ENCODE results near the gene RPS17.

Gene RPS17

DNA sequence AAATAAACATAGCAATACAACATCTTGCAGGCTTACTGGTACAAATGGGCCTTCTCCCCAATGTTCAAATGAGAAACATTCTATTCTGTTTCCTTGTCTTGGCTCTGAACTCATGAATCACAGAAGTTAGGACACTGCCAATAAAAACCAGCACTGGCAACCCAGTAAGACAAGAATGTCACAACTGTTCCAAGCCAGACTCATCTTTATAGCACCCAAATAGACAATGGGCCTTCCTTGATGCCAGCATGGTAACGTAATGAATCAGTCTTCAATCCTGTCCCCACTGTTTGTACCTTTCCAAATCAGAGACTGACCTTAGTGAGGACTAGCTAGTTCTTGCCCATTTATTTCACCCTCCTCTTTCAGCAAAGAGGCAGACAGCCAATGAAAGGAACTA lies 14.1 kb upstream of the RPS17 start:
- DNase-seq (ENCODE audit: low spot score), result no peak
- H3K27ac ChIP-seq (replicated peaks; ENCODE audit: low read length), result no peak overlapping the region
- H3K9ac ChIP-seq (ENCODE audit: low read depth, low read length, poor library complexity), result no peak overlapping the region

DNA sequence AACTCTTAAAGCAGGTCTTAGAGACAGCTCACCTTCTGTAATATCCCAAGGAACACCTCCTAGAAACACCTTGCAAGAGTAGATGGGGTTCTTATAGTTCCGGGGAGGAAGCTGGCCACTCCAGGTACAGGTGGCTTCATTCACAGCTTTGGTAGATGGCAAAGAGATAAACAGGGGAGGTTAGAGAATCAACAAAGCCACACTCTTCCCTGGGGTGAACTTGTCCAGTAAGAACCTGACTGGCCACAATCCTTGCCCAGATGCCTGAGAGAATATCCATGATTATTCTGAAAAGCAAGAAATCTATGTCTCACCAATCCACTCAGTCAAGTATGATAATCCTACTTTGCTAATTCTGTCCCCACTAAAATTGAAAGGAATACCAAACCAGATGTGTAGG lies 13.6 kb upstream of the RPS17 start:
- H4K91ac ChIP-seq (ENCODE audit: low read depth, low read length, poor library complexity), result no peak overlapping the region
- no peaks in the 10 kb centered on the region for H3K79me1 ChIP-seq (ENCODE audit: low read depth, low read length)
- no peak overlapping the region for H3K23ac ChIP-seq (ENCODE audit: low read depth, low read length, poor library complexity)
- no peak overlapping the region for H3K4me3 ChIP-seq (ENCODE audit: low read length in 2 of 2)
- no peaks in the 10 kb centered on the region for H3K9me3 ChIP-seq (replicated peaks in 1 of 2; ENCODE audit: control insufficient read depth in 2 of 2, insufficient read depth in 1 of 2, low read depth in 1 of 2, low read length in 2 of 2)
- no CpG with 5 or more reads among the region's 1 CpG for WGBS, 2 donors (ENCODE audit: extremely low coverage in 2 of 2, insufficient read length in 2 of 2, insufficient replicate concordance in 1 of 2)
- no peak for DNase-seq (ENCODE audit: low spot score)
- H3K9ac ChIP-seq (ENCODE audit: low read depth, low read length, poor library complexity), result no peak overlapping the region
- no peak overlapping the region for H3K18ac ChIP-seq (ENCODE audit: low read length)
- H2BK12ac ChIP-seq (ENCODE audit: low read length), result no peak overlapping the region
- no peak overlapping the region for H3K4me2 ChIP-seq (ENCODE audit: insufficient read depth, low read length, poor library complexity, severe bottlenecking)
- H2BK120ac ChIP-seq (ENCODE audit: low read depth, low read length), result no peak overlapping the region
- no peak overlapping the region for H2BK5ac ChIP-seq (ENCODE audit: low read length)
- no peak overlapping the region for H2BK15ac ChIP-seq (ENCODE audit: low read length)
- no peak overlapping the region for H3K4ac ChIP-seq (ENCODE audit: low read length)
- H2AK5ac ChIP-seq (ENCODE audit: low read depth, low read length), result no peak overlapping the region
- peaks cover 0 to 52% (median 0%) of the 10 kb centered on the region in 3 experiments for H3K27me3 ChIP-seq (ENCODE audit: control insufficient read depth in 3 of 3, insufficient read depth in 3 of 3, low read depth in 1 of 3, low read length in 3 of 3)
- H3K4me1 ChIP-seq (ENCODE audit: control insufficient read depth in 2 of 2, insufficient read depth in 1 of 2, low read depth in 1 of 2, low read length in 2 of 2), result peaks cover 0 to under 1% of the 10 kb centered on the region in 2 donors
- H3K27ac ChIP-seq (replicated peaks; ENCODE audit: low read length), result no peak overlapping the region
- H3K36me3 ChIP-seq (replicated peaks in 1 of 2; ENCODE audit: control insufficient read depth in 2 of 2, insufficient read depth in 2 of 2, low read length in 2 of 2), result no peaks in the 10 kb centered on the region
- H4K8ac ChIP-seq (ENCODE audit: low read depth, low read length), result no peak overlapping the region
- no peak overlapping the region for H2AFZ ChIP-seq (ENCODE audit: low read length)
- H3K14ac ChIP-seq (ENCODE audit: low read length), result no peak overlapping the region

More for the DNA sequence above, 14.1 kb upstream of the RPS17 start:
- H3K14ac ChIP-seq (ENCODE audit: low read length), result no peak overlapping the region
- H3K23ac ChIP-seq (ENCODE audit: low read depth, low read length, poor library complexity), result no peak overlapping the region
- no peak overlapping the region for H2BK5ac ChIP-seq (ENCODE audit: low read length)
- H3K4me3 ChIP-seq (ENCODE audit: low read length in 2 of 2), result no peak overlapping the region
- H3K4ac ChIP-seq (ENCODE audit: low read length), result no peak overlapping the region
- H2BK12ac ChIP-seq (ENCODE audit: low read length), result no peak overlapping the region
- no peak overlapping the region for H4K91ac ChIP-seq (ENCODE audit: low read depth, low read length, poor library complexity)
- no CpG with 5 or more reads among the region's 1 CpG for WGBS, 2 donors (ENCODE audit: extremely low coverage in 2 of 2, insufficient read length in 2 of 2, insufficient replicate concordance in 1 of 2)
- no peak overlapping the region for H3K4me2 ChIP-seq (ENCODE audit: insufficient read depth, low read length, poor library complexity, severe bottlenecking)
- no peaks in the 10 kb centered on the region for H3K9me3 ChIP-seq (replicated peaks in 1 of 2; ENCODE audit: control insufficient read depth in 2 of 2, insufficient read depth in 1 of 2, low read depth in 1 of 2, low read length in 2 of 2)
- no peaks in the 10 kb centered on the region for H3K36me3 ChIP-seq (replicated peaks in 1 of 2; ENCODE audit: control insufficient read depth in 2 of 2, insufficient read depth in 2 of 2, low read length in 2 of 2)
- H3K4me1 ChIP-seq (ENCODE audit: control insufficient read depth in 2 of 2, insufficient read depth in 1 of 2, low read depth in 1 of 2, low read length in 2 of 2), result no peaks in the 10 kb centered on the region
- no peak overlapping the region for H2BK15ac ChIP-seq (ENCODE audit: low read length)
- H3K18ac ChIP-seq (ENCODE audit: low read length), result no peak overlapping the region
- H3K27me3 ChIP-seq (ENCODE audit: control insufficient read depth in 3 of 3, insufficient read depth in 3 of 3, low read depth in 1 of 3, low read length in 3 of 3), result peaks cover 0 to 57% (median 0%) of the 10 kb centered on the region in 3 experiments
- no peak overlapping the region for H2AFZ ChIP-seq (ENCODE audit: low read length)
- H2AK5ac ChIP-seq (ENCODE audit: low read depth, low read length), result no peak overlapping the region
- no peak overlapping the region for H4K8ac ChIP-seq (ENCODE audit: low read depth, low read length)
- H3K79me1 ChIP-seq (ENCODE audit: low read depth, low read length), result no peaks in the 10 kb centered on the region
- H2BK120ac ChIP-seq (ENCODE audit: low read depth, low read length), result no peak overlapping the region

DNA sequence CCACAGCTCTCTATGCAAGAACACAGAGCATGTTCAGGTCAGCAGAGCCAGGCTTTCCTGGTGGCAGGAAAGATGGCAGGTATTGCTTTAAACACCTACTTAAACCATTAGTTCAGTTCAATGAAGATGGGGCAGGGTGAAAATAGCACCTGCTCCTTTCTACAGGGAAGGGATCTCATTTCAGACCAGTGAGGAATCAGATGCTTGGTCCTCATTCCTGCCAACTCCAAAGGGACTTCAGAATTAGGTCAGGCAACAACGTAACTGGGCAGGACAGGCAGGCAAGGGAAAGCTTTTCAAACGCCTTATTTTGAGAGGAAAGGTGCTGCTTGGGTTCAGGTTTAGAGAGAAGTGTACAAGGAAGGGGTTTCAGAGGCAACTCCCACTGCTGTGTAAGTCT lies 12.6 kb upstream of the RPS17 start:
- no CpG with 5 or more reads among the region's 2 CpGs for WGBS, 2 donors (ENCODE audit: extremely low coverage in 2 of 2, insufficient read length in 2 of 2, insufficient replicate concordance in 1 of 2)

DNA sequence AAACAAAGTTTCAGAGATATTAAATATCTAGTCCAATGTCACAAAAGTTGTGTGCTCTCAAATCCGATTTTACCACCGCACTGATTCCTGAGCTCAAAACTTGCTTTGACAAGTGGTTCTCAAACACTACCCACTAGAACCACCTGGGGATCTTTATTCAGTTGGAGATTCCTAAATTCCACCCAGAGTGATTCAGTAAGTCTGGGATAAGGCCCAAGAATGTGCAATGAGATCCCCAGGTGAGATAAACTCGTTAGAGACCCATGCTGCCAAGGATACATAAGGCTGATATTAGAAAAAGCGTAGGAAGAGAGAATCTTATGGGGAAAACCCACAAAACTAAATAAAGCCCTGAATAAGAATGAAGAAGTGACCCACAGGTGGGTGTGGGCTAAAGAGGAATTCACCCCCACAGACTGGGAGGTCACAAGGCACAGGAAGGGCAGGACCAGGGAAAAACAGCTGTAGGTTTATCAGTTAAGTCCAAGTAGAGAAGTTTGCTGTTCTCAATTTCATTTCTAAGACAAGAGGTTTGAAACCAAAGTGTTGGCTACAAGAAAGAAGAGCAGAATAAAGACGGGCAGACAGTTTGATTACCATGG lies 11.5 kb upstream of the RPS17 start:
- H4K91ac ChIP-seq (ENCODE audit: low read depth, low read length, poor library complexity), result no peak overlapping the region
- no peak overlapping the region for H3K27ac ChIP-seq (replicated peaks; ENCODE audit: low read length)
- H3K36me3 ChIP-seq (replicated peaks in 1 of 2; ENCODE audit: control insufficient read depth in 2 of 2, insufficient read depth in 2 of 2, low read length in 2 of 2), result no peaks in the 10 kb centered on the region
- H3K4ac ChIP-seq (ENCODE audit: low read length), result no peak overlapping the region
- no peaks in the 10 kb centered on the region for H3K9me3 ChIP-seq (replicated peaks in 1 of 2; ENCODE audit: control insufficient read depth in 2 of 2, insufficient read depth in 1 of 2, low read depth in 1 of 2, low read length in 2 of 2)
- H3K23ac ChIP-seq (ENCODE audit: low read depth, low read length, poor library complexity), result no peak overlapping the region
- H2AK5ac ChIP-seq (ENCODE audit: low read depth, low read length), result no peak overlapping the region
- DNase-seq (ENCODE audit: low spot score), result no peak
- peaks cover 0 to 38% (median 0%) of the 10 kb centered on the region in 3 experiments for H3K27me3 ChIP-seq (ENCODE audit: control insufficient read depth in 3 of 3, insufficient read depth in 3 of 3, low read depth in 1 of 3, low read length in 3 of 3)
- H2BK120ac ChIP-seq (ENCODE audit: low read depth, low read length), result no peak overlapping the region
- no peak overlapping the region for H2BK5ac ChIP-seq (ENCODE audit: low read length)
- H3K4me2 ChIP-seq (ENCODE audit: insufficient read depth, low read length, poor library complexity, severe bottlenecking), result no peak overlapping the region
- H3K4me1 ChIP-seq (ENCODE audit: control insufficient read depth in 2 of 2, insufficient read depth in 1 of 2, low read depth in 1 of 2, low read length in 2 of 2), result peaks cover 0 to 3% of the 10 kb centered on the region in 2 donors
- H3K18ac ChIP-seq (ENCODE audit: low read length), result no peak overlapping the region
- no peak overlapping the region for H3K4me3 ChIP-seq (ENCODE audit: low read length in 2 of 2)
- H2BK15ac ChIP-seq (ENCODE audit: low read length), result no peak overlapping the region
- H3K79me1 ChIP-seq (ENCODE audit: low read depth, low read length), result no peaks in the 10 kb centered on the region
- no peak overlapping the region for H3K14ac ChIP-seq (ENCODE audit: low read length)
- H2BK12ac ChIP-seq (ENCODE audit: low read length), result no peak overlapping the region
- no peak overlapping the region for H4K8ac ChIP-seq (ENCODE audit: low read depth, low read length)
- no CpG with 5 or more reads among the region's 5 CpGs for WGBS, 2 donors (ENCODE audit: extremely low coverage in 2 of 2, insufficient read length in 2 of 2, insufficient replicate concordance in 1 of 2)
- no peak overlapping the region for H2AFZ ChIP-seq (ENCODE audit: low read length)
- no peak overlapping the region for H3K9ac ChIP-seq (ENCODE audit: low read depth, low read length, poor library complexity)

More for the DNA sequence above, 12.6 kb upstream of the RPS17 start:
- Histone ChIP-seq H3K79me1 (ENCODE audit: low read depth, low read length) (no peaks in the 10 kb centered on the region), H2BK15ac (ENCODE audit: low read length) (no peak overlapping the region), H3K4me2 (ENCODE audit: insufficient read depth, low read length, poor library complexity, severe bottlenecking) (no peak overlapping the region), H3K27me3 (ENCODE audit: control insufficient read depth in 3 of 3, insufficient read depth in 3 of 3, low read depth in 1 of 3, low read length in 3 of 3) (peaks cover 0 to 46% (median 0%) of the 10 kb centered on the region in 3 experiments), H3K9me3 (replicated peaks in 1 of 2; ENCODE audit: control insufficient read depth in 2 of 2, insufficient read depth in 1 of 2, low read depth in 1 of 2, low read length in 2 of 2) (no peaks in the 10 kb centered on the region), H4K8ac (ENCODE audit: low read depth, low read length) (no peak overlapping the region), H3K36me3 (replicated peaks in 1 of 2; ENCODE audit: control insufficient read depth in 2 of 2, insufficient read depth in 2 of 2, low read length in 2 of 2) (no peaks in the 10 kb centered on the region), H2AFZ (ENCODE audit: low read length) (no peak overlapping the region), H3K27ac (replicated peaks; ENCODE audit: low read length) (no peak overlapping the region), H2BK12ac (ENCODE audit: low read length) (no peak overlapping the region), H3K4ac (ENCODE audit: low read length) (no peak overlapping the region), H3K4me1 (ENCODE audit: control insufficient read depth in 2 of 2, insufficient read depth in 1 of 2, low read depth in 1 of 2, low read length in 2 of 2) (peaks cover 0 to 3% of the 10 kb centered on the region in 2 donors), H3K4me3 (ENCODE audit: low read length in 2 of 2) (no peak overlapping the region), H3K14ac (ENCODE audit: low read length) (no peak overlapping the region), H3K23ac (ENCODE audit: low read depth, low read length, poor library complexity) (no peak overlapping the region), H3K18ac (ENCODE audit: low read length) (no peak overlapping the region), H4K91ac (ENCODE audit: low read depth, low read length, poor library complexity) (no peak overlapping the region), H2BK120ac (ENCODE audit: low read depth, low read length) (no peak overlapping the region), H2AK5ac (ENCODE audit: low read depth, low read length) (no peak overlapping the region), H3K9ac (ENCODE audit: low read depth, low read length, poor library complexity) (no peak overlapping the region), H2BK5ac (ENCODE audit: low read length) (no peak overlapping the region)
- DNase-seq (ENCODE audit: low spot score), result no peak
